Neural crest cell (in vitro differentiated cells): Measurements from ENCODE around the gene SORCS2. TPM values are rescaled to one million over a fixed set of nuclear protein-coding genes. Genes with fewer than 3 reads are reported as not detected.

Experiments used
- DNase-seq: peaks from one replicate; pipeline ENCODE4 v3.0.0; 2021; ENCODE audit warnings: low read depth, mixed read lengths, low spot score
- H3K27ac Mint-ChIP-seq: one replicate; pipeline ENCODE4 v1.8.0; 2021; ENCODE audit warnings: mild to moderate bottlenecking, mixed read lengths; ENCODE audit not compliant: unreplicated experiment
- H3K27me3 Mint-ChIP-seq: 2 replicates; pipeline ENCODE4 v1.8.0; 2021; ENCODE audit warnings: low read depth, mild to moderate bottlenecking, mixed read lengths
- H3K36me3 Mint-ChIP-seq: 2 replicates; pipeline ENCODE4 v1.8.0; 2021; ENCODE audit warnings: low read depth, mild to moderate bottlenecking, mixed read lengths
- H3K4me1 Mint-ChIP-seq: 2 replicates; pipeline ENCODE4 v1.8.0; 2021; ENCODE audit warnings: mixed read lengths
- H3K4me3 Mint-ChIP-seq: one replicate; pipeline ENCODE4 v1.8.0; 2021; ENCODE audit warnings: mild to moderate bottlenecking, mixed read lengths
- H3K9me3 Mint-ChIP-seq: 2 replicates; pipeline ENCODE4 v1.8.0; 2021; ENCODE audit warnings: mixed read lengths
- CTCF ChIP-seq: fragments of 200-600 bp; sonication (generic); conservative IDR thresholded peaks from 2 replicates; pipeline ENCODE4 v1.5.0; 2021; ENCODE audit warnings: antibody characterized with exemption, mild to moderate bottlenecking
- total RNA-seq: library from RNA; stranded (reverse); gene quantifications from 2 replicates; pipeline ENCODE4 v1.2.1, GENCODE V29; 2021

Gene SORCS2
- total RNA-seq, 1 donor from 2014 or later, result 1.1 TPM

GRCh38 chr4:7287918-7288280 is 95.6 kb downstream of the SORCS2 start:
- Mint-ChIP-seq H3K9me3 (no peaks in the 10 kb centered on the region), H3K4me3 (no peak overlapping the region), H3K27me3 (no peaks in the 10 kb centered on the region), H3K4me1 (peaks cover 25% of the 10 kb centered on the region), H3K36me3 (no peaks in the 10 kb centered on the region), H3K27ac (no peak overlapping the region)
- no peak for TF ChIP-seq CTCF
- no peak for DNase-seq

GRCh38 chr4:7288751-7289523 is 96.6 kb downstream of the SORCS2 start:
- DNase-seq, result no peak
- no peak overlapping the region for H3K27ac Mint-ChIP-seq
- H3K27me3 Mint-ChIP-seq, result no peaks in the 10 kb centered on the region
- H3K4me1 Mint-ChIP-seq, result peaks cover 23% of the 10 kb centered on the region
- no peak for TF ChIP-seq CTCF
- no peaks in the 10 kb centered on the region for H3K36me3 Mint-ChIP-seq
- H3K4me3 Mint-ChIP-seq, result no peak overlapping the region
- no peaks in the 10 kb centered on the region for H3K9me3 Mint-ChIP-seq

GRCh38 chr4:7289589-7289988 is 97.3 kb downstream of the SORCS2 start:
- Mint-ChIP-seq H3K27ac (no peak overlapping the region), H3K4me1 (peaks cover 23% of the 10 kb centered on the region), H3K36me3 (no peaks in the 10 kb centered on the region), H3K27me3 (no peaks in the 10 kb centered on the region), H3K4me3 (no peak overlapping the region), H3K9me3 (no peaks in the 10 kb centered on the region)
- no peak for TF ChIP-seq CTCF
- DNase-seq, result no peak

GRCh38 chr4:7291372-7292114 is 99.2 kb downstream of the SORCS2 start:
- no peaks in the 10 kb centered on the region for H3K36me3 Mint-ChIP-seq
- no peaks in the 10 kb centered on the region for H3K9me3 Mint-ChIP-seq
- TF ChIP-seq CTCF, result no peak
- H3K4me3 Mint-ChIP-seq, result no peak overlapping the region
- no peak for DNase-seq
- H3K27ac Mint-ChIP-seq, result no peak overlapping the region
- H3K27me3 Mint-ChIP-seq, result no peaks in the 10 kb centered on the region
- peaks cover 23% of the 10 kb centered on the region for H3K4me1 Mint-ChIP-seq

- peaks cover 25% of the 10 kb centered on the region for H3K4me1 Mint-ChIP-seq
- H3K27ac Mint-ChIP-seq, result no peak overlapping the region
- no peak for DNase-seq
- no peak for TF ChIP-seq CTCF
- H3K27me3 Mint-ChIP-seq, result no peaks in the 10 kb centered on the region
- no peaks in the 10 kb centered on the region for H3K9me3 Mint-ChIP-seq
- H3K36me3 Mint-ChIP-seq, result no peaks in the 10 kb centered on the region
- H3K4me3 Mint-ChIP-seq, result no peak overlapping the region
Observed at GRCh38 chr4:7293703-7294102, 101.4 kb downstream of the SORCS2 start.
